ENCODE results near the gene KCTD16.

Gene KCTD16

DNA sequence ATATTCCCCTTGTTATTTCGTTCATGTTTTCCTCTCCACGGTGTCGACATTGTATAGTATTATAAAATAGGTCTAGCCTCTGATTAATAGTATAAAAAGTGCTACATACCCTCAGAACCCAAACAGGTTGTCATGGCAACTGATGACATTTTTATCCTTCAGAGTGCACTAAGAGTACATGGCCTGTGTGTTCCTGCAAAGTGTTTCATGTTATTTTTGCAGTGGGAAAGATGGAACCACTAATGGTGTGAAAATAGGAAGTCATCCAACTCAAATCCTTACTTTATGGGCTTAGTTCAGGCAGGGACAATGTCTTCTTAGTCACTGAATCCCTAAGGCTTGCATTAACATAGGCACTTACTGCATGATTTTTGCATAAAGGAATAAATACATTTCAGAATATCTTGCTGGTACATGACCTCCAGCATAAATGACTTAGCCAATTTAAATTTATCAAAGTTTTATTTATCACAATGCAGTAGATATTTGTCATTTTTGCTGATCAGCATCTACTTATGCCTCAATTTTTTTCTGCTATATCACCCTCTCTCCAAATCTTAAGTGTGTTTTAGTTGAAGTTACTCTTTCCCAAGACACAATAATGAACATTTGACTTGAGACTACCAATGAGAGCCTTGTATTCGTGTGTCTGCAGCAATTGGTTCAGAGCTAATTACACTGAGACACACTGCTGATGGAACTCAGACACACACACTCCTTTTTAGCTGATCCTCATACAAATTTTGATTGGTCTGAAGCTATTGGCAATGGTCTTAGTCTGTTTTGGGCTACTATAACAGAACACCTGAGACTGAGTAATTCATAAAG lies 243.7 kb downstream of the KCTD16 start:
- no peak for DNase-seq

DNA sequence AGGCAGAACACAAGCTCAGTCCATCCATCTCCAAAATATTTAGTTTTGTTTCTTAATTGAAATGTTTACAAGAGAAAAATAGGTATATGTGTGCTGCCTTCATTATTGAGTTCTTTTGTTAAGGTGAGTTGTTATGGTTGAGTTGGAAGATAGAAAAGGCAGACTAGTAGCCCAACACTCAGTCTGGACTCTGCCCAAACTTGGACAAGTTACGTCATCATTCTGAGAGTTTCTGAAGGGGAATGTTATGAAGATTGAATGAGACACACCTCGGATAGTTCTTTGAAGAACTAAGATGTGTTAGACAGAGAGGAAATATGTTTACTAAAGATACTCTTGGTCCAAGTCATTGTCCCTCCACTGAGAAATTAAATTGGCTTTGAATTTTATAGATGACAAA lies 245.5 kb downstream of the KCTD16 start:
- no peak for DNase-seq

DNA sequence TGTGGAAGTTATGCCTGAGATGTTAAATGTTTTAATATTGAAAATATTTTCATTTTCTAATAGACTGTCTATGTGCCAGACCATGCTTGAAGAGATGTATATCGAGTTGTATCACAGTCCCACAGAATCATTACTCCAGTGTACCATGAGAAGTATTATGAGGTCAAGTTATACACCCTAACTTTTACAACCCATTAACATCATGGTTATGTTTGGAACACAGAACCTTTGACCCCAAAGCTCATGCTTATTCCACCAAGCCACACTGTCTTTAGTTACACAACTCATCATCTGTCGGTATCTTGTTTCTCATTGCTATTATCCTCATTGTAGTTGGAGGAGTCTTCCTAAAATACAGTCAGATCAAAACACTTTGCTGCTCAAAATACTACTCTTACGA lies 248.0 kb downstream of the KCTD16 start:
- DNase-seq = no peak

DNA sequence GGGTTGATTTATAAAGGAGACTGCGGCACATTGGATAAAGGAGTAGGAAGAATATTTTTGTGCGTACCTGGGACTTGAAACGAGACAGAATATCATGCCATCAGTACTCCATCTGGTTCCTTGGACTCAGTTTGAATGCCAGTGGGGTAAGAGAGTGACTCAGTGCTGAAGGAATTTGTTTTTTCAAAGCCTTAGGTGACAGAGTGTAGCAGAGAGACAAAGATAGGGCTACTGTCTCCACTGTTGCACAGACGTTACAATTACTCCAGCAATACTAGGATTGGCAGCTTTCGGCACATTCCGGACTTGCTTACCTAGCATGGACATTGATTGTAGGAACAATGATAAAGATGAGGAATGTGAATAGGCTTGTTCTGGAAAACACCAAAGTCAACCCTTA lies 250.7 kb downstream of the KCTD16 start:
- DNase-seq = no peak

DNA sequence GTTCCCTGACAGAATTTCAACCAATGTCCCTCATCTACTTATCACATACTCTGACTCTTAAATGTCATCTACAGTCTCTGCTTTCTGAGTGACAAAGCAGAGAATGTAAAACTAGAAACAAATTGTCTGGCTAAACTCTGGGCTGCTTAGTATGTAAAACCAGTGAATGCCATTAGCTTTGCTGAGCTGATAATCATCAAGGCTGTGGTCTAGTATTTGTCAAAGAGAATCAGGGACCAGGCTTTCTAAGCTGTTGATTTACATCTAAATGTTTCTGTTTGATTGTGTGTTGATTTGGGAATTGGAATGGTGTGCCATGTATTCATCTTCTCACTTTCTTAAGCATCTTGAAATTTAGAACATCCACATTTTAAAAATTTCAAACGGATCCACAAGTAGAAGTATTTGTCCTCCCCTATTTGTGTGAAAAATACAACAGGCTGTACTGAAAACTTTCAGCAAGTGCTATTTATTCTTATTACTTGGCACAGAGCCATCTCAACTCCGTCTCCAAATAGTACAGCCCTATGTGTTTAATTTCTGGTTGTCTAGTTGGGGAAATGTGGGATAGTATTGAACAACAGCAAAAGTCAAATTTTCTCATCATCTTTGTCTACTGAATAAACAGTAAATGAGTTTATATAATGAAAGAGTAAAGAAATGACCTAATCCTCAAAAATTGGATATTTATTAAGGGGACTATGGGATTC lies 251.5 kb downstream of the KCTD16 start:
- no peak for DNase-seq

DNA sequence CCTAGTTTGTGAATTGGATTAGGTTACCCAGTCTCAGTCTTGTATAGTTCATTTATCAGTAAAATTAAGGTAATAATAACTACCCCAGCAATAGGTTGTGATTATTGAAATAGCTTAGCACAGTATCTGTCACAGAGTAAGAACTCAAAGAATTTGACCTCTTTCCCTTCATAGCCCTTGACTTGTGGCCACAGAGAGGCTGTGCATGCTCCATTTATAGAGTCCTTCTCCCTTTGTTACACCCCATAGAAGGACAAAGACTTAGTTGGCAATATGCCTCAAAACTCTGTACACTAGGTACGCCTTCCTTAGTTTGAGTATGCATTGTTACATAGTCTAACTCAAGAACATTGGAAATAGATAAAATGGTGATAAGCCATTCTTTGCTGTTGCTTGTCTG lies 257.2 kb downstream of the KCTD16 start:
- DNase-seq = no peak

DNA sequence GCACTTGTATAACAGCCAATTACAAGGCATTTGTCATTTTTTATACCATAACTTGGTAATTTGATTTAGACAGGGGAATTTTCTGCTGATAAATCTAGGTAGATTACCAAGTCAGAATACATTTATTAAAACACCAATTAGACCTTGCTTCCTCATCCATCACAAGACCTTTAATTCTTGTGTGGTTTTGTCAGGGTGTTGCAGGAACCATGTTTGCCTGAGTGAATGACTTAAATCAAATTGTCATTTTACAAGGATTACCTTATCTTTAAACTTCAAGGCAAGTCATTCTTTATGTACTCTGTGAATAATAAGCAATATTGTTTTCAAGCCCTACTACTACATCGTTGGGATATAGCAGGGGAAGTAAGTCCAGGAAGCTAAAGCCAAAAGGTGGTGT lies 257.7 kb downstream of the KCTD16 start:
- DNase-seq = no peak

DNA sequence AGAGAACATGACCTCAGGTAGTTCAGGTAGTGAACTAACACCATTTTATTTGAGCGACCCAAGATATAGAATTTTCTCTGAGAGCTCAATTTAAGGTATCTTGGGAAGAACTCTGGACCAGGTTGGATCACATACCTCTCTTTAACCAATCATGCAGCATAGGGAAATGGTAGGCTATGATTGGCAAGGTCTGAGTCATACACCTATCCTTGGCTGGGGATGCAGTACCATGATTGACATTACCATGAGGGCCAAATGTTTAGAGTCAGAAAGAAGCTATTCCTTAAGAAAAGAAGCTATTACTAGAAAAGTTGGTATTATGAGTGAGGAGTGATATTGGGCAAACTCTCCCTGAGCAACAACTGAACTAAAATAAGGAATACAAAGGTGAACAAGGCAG lies 258.7 kb downstream of the KCTD16 start:
- no peak for DNase-seq

DNA sequence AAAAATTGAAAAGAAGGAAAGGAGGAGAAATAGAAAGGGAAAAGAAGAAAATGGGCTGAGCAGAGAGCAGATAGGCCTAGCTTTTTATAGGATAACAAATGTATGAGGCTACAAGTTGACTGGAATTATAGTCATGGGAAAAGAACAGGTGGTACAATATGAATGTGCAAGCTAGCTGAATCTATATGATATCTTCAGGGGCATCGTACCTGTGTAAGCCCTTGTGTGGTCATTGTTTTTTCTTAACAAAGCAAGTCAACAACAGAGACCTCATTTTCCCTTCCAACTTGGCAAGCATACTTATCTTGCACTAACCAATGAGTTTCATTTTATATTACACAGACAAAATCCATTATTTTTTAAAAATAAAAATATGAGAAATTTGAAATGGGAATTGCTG lies 259.2 kb downstream of the KCTD16 start:
- no peak for DNase-seq

DNA sequence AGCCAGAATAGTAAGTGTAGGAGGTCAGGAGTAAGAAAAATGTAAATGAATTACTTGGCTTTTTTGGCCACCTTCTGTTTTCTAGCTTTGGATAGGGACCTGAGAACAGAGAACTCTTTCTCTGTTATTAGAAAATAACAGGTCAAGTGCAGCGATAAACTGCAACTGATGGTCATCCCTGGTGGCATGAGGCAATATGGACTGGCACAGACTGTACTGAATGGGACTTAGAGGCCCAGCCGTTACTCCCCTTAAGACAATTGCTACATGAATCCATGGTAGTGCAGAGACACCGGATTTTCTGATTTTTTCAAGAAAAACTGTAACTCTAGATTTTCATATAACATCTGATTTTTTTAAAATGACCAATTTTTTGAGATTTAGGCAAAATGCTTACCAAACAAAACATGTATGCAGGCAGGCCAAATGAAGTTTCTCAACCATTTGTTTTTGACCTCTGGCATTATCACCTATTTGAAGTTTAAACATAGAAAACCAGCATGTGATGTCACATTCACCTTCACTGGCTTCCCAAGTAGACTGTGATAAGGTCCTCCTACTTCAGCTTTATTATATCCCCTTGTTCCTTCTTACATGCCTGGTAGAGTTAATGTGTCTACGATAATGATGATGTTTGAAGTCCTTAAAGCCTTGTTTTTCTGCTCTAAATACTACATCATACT lies 262.6 kb downstream of the KCTD16 start:
- DNase-seq = no peak

DNA sequence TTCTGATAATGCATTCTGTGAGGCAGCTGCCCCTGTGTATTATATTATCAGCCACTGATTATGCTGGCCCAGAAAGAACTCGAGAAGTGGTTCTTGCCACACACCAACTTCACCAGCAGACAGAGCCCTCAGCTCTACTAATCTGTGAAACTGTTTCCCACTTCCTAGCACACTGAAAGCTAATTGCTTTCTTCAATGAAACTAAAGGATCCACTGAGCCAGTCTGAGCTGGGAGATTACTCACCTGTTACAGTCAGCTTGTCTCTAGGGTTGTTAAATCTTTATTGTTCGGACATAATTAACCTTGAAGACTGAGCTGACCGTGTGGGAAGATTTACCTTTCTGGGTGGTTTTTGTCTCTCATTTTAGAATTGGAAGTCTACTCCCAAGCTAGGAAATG lies 263.2 kb downstream of the KCTD16 start:
- no peak for DNase-seq

DNA sequence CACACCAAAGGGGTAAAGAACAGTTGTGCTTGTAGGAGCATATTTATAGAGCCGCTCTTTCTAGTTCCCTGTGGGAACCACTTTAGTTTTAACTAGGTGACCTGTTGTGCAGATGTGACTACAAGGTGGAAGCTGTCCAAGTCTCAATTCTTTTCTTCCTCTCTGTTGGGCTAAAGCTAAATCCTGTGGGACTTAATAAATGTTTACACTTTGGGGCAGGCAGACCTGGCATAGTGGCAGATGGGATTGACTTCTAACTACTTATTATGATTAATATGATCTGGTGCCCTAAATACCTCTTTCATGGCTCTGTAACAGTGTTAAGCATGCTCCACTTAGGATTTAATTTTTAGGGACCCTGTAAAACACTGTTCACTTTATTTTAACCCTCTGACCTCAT lies 265.3 kb downstream of the KCTD16 start:
- no peak for DNase-seq

DNA sequence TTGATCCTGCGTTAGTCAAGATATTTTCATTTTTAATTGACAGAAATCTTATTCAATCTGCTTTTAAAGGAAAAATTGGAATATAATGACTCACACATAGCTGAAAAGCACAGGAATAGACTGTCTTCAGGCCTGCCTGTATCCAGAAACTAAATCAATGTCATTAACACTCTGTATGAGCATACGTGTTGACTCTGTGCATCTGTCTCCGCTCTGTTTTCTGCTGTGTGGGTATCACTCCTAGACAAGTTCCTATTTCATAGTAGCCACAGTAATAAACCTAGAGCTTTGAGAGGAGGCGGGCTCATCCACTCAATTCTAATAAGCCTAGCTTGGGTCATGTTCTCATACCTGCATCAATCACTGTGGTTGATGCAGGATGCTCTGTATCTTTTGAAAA lies 267.6 kb downstream of the KCTD16 start:
- no peak for DNase-seq

DNA sequence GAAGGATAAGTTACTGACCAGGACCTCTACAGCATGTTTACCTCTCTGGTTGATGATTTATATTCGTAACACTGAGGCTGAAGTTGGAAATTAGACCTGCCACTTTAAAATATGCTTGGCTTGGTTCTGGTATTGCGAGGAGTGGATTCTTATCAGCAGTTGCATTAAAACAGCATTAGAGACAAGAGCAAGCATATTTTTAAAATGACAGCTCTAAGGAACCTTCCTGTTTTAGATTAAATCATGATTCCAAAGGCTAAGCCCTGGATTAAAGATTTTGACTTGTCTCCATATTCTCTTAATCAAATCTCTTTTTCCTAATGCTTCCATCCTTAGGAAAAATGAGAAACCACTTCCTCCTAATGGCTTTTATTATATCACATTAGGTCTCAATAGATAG lies 277.8 kb downstream of the KCTD16 start:
- no peak for DNase-seq

DNA sequence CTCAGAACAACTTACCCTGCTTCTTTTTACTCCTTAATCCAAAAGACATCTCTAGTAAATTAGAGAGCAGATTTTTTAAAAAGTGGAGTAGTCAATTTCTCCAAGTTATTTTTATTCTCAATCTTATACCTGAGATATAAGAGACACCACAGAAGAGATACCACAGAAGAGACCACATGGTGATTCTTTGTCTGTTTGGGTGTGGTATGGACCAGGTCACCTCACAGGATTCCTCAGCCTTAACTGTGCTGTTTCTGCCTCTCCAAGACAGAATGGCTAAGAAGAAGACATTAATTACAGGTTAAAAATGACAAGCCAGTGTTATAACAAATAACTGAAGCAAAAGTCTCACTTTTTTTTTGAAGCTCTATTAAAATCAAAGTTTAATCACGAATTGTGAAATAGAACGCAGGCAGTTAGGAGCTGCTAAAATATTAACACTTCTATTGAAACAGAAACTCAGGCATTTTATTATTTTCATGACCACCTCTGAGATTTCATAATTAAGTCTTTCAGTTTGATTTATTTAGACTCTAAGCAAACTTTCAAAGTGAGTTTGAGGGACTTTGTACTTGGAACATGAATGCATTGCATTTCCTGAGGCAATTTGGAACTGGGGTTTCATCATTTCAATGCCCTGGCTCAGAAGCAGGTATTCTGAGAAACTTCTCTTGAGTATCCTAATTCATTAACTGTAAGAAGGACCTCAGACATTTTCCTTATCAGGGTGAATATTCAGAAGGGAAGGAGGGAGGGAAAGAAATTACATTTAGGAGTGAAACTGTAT lies 280.7 kb downstream of the KCTD16 start:
- no peak for DNase-seq

DNA sequence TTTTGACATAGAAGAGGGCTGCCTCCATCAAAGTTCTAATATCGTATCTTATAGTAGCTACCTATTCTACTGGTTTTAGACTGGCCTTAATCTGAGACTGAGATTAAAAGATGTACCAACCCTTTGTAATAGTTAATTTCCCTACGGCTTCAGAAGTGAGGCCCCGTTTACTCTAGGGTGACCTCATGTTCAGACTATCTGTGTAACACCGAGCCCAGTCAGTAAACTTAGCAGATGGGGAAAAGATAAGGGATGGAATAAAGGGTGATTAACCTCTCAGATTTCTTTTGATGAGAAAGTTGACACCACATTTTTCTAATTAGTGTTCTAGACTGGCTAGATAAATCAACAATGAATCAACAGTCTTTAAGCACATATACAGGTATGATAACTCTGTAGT lies 283.1 kb downstream of the KCTD16 start:
- no peak for DNase-seq

DNA sequence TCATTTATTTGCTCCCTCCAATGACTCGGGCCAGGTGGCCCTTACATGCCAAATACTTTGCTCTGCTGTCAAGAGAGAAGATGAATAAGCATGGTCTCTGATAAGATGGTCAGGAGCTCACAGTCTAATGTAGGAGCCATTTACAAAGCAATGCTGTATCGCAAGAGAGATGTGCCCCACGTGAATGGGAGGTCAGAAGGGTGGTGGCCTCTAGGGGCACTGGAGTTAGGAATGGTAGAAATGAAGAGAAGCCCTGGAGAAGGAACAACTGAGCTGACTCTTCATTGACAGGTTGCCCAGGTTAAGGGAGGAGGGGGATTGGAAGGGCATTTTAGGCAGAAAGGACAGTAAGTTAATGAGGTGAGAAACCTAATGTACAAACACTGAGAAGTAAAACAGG lies 286.5 kb downstream of the KCTD16 start:
- no peak for DNase-seq

DNA sequence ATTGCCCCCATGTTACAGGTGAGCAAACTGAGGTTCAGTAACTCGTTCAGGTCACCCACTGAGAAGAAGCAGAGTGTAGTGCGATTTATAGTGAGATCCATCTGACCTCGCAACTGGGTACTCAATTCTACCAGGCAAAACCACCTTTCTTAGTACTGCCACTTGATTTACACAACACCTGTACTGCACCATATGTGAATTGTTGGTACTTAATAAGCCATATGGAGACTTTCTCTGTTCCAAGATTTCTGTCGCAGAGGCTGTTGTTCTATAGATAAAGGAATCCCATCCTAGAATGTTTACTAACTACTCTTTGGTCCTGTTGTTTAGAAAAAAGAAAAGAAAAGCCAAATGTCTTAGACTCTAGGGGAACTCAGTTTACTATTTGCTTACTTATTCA lies 287.5 kb downstream of the KCTD16 start:
- no peak for DNase-seq

DNA sequence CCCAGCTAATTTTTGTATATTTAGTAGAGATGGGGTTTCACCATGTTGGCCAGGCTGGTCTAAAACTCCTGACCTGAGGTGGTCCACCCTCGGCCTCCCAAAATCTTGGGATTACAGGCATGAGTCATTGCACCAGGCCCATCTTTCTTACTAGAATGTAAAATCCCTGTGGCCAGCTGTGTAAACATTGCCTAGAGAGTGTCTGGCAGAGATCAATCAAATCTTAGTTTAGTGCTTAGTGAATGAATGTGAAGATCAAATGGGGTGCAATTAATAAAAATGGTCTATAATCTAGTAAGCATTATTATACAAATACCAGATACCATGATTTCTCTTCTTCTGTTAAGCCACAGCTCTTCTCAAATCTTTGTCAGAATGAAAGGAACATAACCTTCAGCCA lies 289.9 kb downstream of the KCTD16 start:
- DNase-seq = no peak

DNA sequence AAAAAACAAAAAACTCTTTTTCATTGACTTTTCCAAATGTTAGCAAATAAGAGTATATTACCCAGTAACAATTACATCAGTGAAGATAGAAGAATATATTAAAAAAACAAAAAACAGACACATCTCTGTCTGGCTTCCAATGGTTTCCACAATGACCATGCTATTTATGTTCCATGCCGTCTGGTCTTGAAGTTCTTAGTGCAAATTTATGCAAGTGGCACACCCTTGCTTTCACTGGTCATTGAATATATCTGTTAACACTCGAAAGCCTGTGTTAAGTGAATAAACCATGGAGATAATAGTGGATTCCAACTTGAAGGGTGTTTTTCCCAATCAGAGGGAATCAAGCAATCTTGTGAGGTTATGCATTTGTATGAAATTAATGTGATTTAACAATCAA lies 291.9 kb downstream of the KCTD16 start:
- DNase-seq = no peak

DNA sequence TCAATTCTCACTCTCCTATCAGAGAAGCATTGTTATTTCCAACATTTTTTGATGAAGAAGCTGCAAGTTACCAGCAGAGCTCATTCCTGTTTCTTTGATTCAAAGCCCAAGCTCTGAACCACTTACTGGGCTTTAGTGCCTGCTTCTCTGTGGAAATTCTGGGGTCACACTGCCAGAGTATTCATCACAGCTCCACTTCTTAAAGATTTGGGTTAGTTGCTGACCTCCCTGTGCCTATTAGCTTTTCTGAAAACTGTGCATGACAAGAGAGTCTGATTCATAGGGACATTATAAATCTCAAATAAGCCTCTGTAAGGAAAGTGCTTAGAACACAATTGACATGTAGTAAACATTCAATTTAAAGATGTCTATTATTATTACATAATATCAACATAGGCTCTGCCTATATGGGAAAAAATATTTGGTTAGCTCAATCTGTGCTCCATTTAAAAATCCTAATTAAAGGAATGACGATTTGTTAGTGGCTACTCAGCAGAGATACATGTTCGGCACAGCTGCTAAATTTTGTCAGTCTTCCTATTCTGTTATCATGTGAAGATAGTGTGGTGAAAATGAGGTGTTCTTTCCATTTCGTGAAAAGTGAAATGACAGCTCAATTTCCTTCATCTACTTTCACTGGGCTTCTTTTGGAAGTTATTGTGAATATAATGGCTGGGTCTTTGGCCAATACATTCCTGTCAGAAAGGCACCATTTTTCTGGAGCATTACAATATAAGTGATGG lies 293.0 kb downstream of the KCTD16 start:
- no peak for DNase-seq

DNA sequence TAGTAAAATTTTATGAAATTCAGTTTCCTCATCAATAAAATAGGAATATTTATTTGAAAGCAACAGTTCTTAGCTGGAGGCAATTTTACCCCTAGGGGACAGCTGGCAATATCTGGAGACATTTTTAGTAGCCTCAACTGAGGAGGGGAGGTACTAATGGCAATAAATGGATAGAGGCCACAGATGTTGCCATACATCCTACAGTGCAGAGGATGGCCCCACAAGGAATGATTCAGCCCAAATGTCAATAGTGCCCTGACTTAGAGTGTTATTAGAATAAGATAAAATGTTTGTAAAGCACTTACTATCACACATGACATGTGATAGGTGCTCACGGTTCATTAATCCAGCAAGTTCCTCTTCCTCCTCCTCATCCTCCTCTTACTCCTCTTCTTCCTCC lies 293.6 kb downstream of the KCTD16 start:
- no peak for DNase-seq

DNA sequence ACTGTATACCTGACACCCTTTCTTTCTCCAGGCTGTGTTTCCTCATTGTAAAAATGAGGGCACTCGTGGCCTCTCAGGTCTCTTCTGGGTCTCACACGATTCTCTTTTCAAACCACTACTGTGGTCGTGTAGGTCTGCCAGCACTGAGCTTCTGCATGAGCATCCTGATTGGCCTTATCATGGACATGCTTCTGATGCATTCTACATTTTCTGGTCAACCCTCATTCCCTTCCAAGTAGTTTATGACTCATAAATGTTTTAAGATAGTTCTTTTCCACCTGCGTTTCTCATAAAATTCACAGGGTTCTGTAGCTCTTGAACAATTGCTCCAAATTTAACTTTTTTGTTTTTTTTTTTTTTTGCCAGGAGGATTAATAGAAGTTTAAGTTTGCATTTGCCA lies 294.8 kb downstream of the KCTD16 start:
- no peak for DNase-seq

Data from CD4-positive, alpha-beta T cell treated with Interferon gamma for 1 hour (primary cell).